GM13977 (cell line): Measurements from ENCODE around the gene RYR1.

Source experiments
- DNase-seq: peaks from one replicate; pipeline ENCODE4 v3.0.0; 2012; ENCODE audit warnings: low spot score
- CTCF ChIP-seq: IDR thresholded peaks from 2 replicates; pipeline ENCODE4 v1.5.1; 2012; ENCODE audit warnings: mild to moderate bottlenecking, control low read depth; ENCODE audit not compliant: insufficient read depth; ENCODE audit errors: extremely low read depth, missing control alignments
- in situ Hi-C: fragments of 300-500 bp; cut with MboI; formaldehyde crosslinking; loops from one replicate; pipeline ENCODE4 v1.12.0; 2022; ENCODE audit warnings: low sequenced_read_pairs, low pct_unique_long_range_greater_than_20kb, mixed read lengths, inconsistent platforms; ENCODE audit not compliant: unreplicated experiment

Gene RYR1

GRCh38 chr19:38391911-38392464 is 41.5 kb upstream of the RYR1 start:
- no peak for DNase-seq
- in situ Hi-C loops = no loop called here
- TF ChIP-seq CTCF = no peak

- no peak for DNase-seq
- in situ Hi-C loops = no loop called here
- TF ChIP-seq CTCF = no peak
Observed at GRCh38 chr19:38392707-38393308, 40.7 kb upstream of the RYR1 start.

GRCh38 chr19:38394488-38394887 is 39.0 kb upstream of the RYR1 start:
- in situ Hi-C loops = no loop called here
- TF ChIP-seq CTCF = no peak
- peak; percentile 84 for DNase-seq

GRCh38 chr19:38395381-38396114 is 37.9 kb upstream of the RYR1 start:
- peak; percentile 65 for DNase-seq
- in situ Hi-C loops = no loop called here

GRCh38 chr19:38399081-38399480 is 34.4 kb upstream of the RYR1 start:
- TF ChIP-seq CTCF = no peak
- in situ Hi-C loops = no loop called here
- DNase-seq = no peak

More at GRCh38 chr19:38395381-38396114, 37.9 kb upstream of the RYR1 start:
- TF ChIP-seq CTCF = no peak

- DNase-seq = no peak
- in situ Hi-C loops = no loop called here
- TF ChIP-seq CTCF = no peak
Observed at GRCh38 chr19:38399537-38399936, 34.0 kb upstream of the RYR1 start.
